GM21447 (cell line): ENCODE measurements around the gene NDUFB2.
"Not testable (repeated sequence)": the region's sequence is repeated elsewhere in the genome, so short reads cannot be mapped to it uniquely, and the experiment has no call there.

Source experiments
- ATAC-seq: cut with Tn5 transposase; IDR thresholded peaks from one replicate; pipeline ENCODE4 v1.9.1; 2021; ENCODE audit not compliant: unreplicated experiment

The NDUFB2 gene

DNA sequence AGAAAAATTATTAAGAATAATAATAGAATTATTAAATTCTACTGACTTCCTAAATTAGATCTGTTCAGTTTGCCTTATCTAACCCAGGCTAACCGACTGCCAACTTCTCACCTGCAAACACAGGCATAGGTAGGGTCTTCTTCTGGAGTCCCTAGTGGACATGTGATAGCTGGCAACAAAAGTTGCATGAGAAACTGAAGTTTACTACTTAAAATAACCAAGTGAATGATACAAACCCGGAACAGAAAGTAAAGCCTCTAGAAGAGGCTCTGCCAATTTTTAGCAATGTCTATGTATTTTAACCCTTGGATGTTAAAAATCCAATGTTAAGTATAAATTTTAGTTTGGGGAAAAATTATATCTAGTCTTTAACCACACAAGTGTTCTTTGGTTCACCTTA is 37.6 kb downstream of the NDUFB2 start:
- no peak for ATAC-seq

DNA sequence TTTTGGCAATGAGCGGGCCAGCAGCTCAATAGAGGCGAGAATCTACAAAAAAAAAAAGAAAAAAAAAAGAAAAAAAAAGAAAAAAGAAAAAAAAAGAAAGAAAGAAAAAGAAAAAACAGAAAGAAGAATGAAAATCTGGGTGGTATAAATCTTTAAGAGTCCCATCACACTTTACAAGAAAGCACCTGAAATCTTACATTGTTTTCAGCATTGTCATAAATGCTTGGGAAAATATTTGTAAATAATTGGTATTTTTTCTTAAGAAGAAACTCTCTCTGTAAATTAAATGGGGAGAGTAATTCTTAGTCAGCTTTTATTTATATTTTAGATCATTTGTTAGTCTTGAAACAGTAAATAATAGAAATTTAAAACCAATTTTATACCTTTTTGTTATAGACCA is 38.2 kb downstream of the NDUFB2 start:
- ATAC-seq: no peak

DNA sequence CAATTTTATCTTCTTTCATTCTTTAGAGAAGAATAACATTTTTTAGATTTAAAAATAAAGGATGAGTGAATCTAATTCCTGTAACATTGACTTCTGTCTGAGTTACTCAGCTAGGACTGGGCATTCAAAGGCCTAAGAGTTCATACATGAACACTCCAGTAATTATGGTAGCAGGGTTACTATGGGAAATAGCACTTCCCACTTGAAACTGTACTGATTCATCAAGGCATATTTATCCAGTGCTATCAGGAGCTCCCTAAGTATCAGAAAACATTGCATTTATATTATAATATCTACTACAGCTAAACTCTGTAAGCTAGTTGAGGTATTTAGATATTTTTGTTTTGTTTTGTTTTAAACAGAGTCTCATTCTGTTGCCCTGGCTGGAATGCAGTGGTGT is 41.8 kb downstream of the NDUFB2 start:
- ATAC-seq: no peak

DNA sequence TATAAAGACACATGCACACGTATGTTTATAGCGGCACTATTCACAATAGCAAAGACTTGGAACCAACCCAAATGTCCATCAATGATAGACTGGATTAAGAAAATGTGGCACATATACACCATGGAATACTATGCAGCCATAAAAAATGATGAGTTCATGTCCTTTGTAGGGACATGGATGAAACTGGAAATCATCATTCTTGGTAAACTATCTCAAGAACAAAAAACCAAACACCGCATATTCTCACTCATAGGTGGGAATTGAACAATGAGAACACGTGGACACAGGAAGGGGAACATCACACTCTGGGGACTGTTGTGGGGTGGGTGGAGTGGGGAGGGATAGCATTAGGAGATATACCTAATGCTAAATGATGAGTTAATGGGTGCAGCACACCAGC is 46.7 kb downstream of the NDUFB2 start:
- ATAC-seq: not testable (repeated sequence)

DNA sequence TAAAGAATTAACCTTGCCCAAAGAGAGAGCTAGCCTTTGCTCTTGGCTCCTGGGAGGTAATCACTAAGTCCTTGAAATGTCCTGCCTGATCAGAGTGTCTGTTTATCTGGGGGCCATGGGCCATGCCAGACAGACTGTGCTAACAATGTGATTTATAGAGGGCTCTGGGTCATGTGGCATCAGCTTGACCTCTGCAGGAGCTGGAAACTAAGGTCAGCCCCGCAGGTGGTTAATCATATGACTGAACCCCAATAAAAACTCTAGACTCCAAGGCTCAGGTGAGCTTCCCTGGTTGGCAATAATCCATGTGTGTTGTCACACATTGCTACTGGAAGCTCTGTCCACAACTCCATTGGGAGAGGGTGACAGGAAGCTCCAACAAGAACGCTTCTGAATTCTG is 47.5 kb downstream of the NDUFB2 start:
- ATAC-seq: no peak

DNA sequence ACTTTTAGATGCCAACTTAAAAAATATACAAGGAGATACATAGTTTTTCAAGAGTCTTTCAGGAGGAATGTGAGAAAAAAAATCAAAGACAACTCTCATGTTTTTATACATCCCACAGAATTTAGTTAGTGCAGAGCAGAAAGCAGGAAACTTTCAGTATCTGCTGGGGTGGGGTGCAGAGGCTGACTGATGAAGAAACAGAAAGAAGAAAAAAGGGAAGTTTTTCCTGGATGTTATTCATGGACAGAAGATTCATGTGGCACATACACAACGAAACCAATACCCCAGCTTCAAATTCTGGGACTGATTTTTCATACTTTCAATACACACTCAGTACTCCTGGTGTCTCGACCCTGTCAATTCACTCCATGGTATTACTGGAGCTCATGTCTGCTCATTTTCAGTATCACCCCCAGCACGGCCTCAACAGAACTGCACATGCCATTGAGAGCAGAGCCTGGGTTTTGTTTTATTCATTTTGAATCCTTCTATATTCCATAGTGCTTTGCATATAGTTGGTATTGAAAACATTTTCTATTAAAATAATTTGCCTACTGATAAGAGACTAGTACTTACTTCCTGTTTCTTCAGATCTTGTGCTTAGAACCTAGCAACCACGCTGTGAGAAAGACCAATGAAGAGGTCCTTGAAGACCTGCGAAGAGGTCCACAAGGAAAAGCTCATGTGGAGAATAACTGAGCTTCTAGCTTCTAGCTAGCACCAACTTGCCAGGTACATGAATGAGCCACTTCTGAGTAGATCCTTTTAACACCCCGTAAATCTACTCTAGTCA is 49.0 kb downstream of the NDUFB2 start:
- ATAC-seq: no peak

DNA sequence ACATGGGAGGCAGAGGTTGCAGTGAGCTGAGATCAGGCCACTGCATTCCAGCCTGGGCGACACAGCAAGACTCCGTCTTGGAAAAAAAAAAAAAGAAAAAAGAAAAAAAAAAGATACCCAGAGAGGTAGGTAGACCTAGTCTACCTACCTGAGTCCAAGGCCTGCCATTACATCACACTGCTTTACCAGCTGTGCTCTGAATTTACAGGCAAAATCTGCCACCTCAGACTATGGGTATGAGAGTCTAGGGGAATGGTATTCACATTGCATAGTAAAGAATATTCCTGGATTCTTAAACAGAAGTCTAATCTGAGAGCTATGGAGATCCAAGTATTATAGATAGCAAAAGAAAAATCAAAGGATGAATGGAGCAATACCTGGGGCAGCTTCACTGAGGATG is 50.2 kb downstream of the NDUFB2 start:
- no peak for ATAC-seq

DNA sequence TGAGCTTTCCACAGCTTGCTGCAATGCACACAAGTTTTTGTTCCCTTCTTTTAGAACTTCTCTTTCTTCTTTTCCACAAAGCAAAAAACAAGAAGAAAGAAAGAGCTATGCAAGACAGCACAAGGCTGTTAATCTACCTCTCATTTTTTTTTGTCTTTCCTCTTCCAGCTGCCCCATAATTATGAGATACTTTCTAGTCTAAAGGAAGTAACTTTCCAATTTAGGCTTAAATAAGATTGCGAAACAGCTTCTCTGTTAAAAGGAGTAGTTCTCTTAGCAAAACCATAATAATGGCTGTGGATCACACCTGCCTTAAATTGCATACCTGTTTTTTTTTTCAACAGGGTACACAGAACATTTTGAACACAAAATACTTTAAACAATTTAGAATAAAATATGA is 56.0 kb downstream of the NDUFB2 start:
- ATAC-seq: no peak

DNA sequence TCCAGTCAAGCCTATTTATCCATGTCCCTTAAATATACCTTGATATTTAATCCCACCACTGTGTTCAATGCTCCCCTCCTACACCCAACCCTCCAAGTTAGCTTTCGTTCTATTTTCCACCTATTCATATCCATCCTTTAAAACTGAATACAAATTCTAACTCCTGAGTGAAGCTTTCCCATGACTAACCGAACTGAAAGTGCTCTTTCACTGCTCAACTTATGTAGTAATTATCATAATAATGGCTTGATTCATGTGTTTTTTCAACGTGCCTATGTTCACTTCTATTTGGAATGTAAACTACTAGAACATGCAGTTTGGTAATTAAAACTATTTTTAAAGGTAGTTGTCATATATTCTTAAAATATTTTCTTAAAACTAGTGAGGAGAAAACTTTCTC is 58.0 kb downstream of the NDUFB2 start:
- no peak for ATAC-seq
